Mucosa of stomach (tissue), 1 donor: Measurements from ENCODE around the gene CHST4.
"Not testable (repeated sequence)": the region's sequence is repeated elsewhere in the genome, so short reads cannot be mapped to it uniquely, and the experiment has no call there.

Source experiments
- H3K27me3 ChIP-seq: one replicate; pipeline ENCODE4 v1.7.0; 2013; ENCODE audit warnings: mild to moderate bottlenecking, low read length; ENCODE audit not compliant: control insufficient read depth, insufficient read depth
- H3K36me3 ChIP-seq: one replicate; pipeline ENCODE4 v1.7.0; 2013; ENCODE audit warnings: low read length; ENCODE audit not compliant: control insufficient read depth, insufficient read depth
- H3K4me1 ChIP-seq: one replicate; pipeline ENCODE4 v1.7.0; 2013; ENCODE audit warnings: mild to moderate bottlenecking, low read length; ENCODE audit not compliant: control insufficient read depth, insufficient read depth
- H3K4me3 ChIP-seq: one replicate; pipeline ENCODE4 v1.7.0; 2013; ENCODE audit warnings: low read length
- H3K9ac ChIP-seq: one replicate; pipeline ENCODE4 v1.7.0; 2013; ENCODE audit warnings: mild to moderate bottlenecking, low read length, moderate library complexity
- H3K9me3 ChIP-seq: one replicate; pipeline ENCODE4 v1.7.0; 2013; ENCODE audit warnings: mild to moderate bottlenecking, low read length, moderate library complexity; ENCODE audit not compliant: control insufficient read depth
- donor health status: Pancreatic carcinoma.

Gene CHST4

GRCh38 chr16:71562552-71562951 is 36.3 kb downstream of the CHST4 start:
- H3K4me1 ChIP-seq = peaks cover 6% of the 10 kb centered on the region
- H3K9ac ChIP-seq = no peak overlapping the region
- H3K9me3 ChIP-seq = no peaks in the 10 kb centered on the region
- no peaks in the 10 kb centered on the region for H3K36me3 ChIP-seq
- no peaks in the 10 kb centered on the region for H3K27me3 ChIP-seq
- H3K4me3 ChIP-seq = no peak overlapping the region

- Histone ChIP-seq H3K9me3 (no peaks in the 10 kb centered on the region), H3K4me3 (peak overlapping the region; percentile 67), H3K9ac (peak overlapping the region; percentile 61), H3K4me1 (peaks cover 6% of the 10 kb centered on the region), H3K36me3 (no peaks in the 10 kb centered on the region), H3K27me3 (no peaks in the 10 kb centered on the region)
Observed at GRCh38 chr16:71564335-71564967, 38.2 kb downstream of the CHST4 start.

GRCh38 chr16:71565812-71566700 is 39.8 kb downstream of the CHST4 start:
- peaks cover 6% of the 10 kb centered on the region for H3K4me1 ChIP-seq
- no peak overlapping the region for H3K4me3 ChIP-seq
- no peaks in the 10 kb centered on the region for H3K9me3 ChIP-seq
- no peaks in the 10 kb centered on the region for H3K36me3 ChIP-seq
- no peaks in the 10 kb centered on the region for H3K27me3 ChIP-seq
- H3K9ac ChIP-seq = no peak overlapping the region

- Histone ChIP-seq H3K27me3 (no peaks in the 10 kb centered on the region), H3K4me1 (peaks cover 6% of the 10 kb centered on the region), H3K4me3 (no peak overlapping the region), H3K36me3 (no peaks in the 10 kb centered on the region), H3K9me3 (no peaks in the 10 kb centered on the region), H3K9ac (no peak overlapping the region)
Observed at GRCh38 chr16:71567931-71568330, 41.7 kb downstream of the CHST4 start.

GRCh38 chr16:71568551-71568950 is 42.3 kb downstream of the CHST4 start:
- Histone ChIP-seq H3K4me1 (peaks cover 6% of the 10 kb centered on the region), H3K4me3 (no peak overlapping the region), H3K9ac (no peak overlapping the region), H3K36me3 (no peaks in the 10 kb centered on the region), H3K9me3 (no peaks in the 10 kb centered on the region), H3K27me3 (no peaks in the 10 kb centered on the region)

- Histone ChIP-seq H3K4me3 (no peak overlapping the region), H3K36me3 (no peaks in the 10 kb centered on the region), H3K27me3 (no peaks in the 10 kb centered on the region), H3K4me1 (peaks cover 6% of the 10 kb centered on the region), H3K9ac (no peak overlapping the region), H3K9me3 (no peaks in the 10 kb centered on the region)
Observed at GRCh38 chr16:71569621-71570020, 43.4 kb downstream of the CHST4 start.

GRCh38 chr16:71570144-71570543 is 43.9 kb downstream of the CHST4 start:
- peaks cover 6% of the 10 kb centered on the region for H3K4me1 ChIP-seq
- H3K27me3 ChIP-seq = no peaks in the 10 kb centered on the region
- no peaks in the 10 kb centered on the region for H3K9me3 ChIP-seq
- H3K4me3 ChIP-seq = no peak overlapping the region
- H3K36me3 ChIP-seq = no peaks in the 10 kb centered on the region
- no peak overlapping the region for H3K9ac ChIP-seq

GRCh38 chr16:71572497-71573116 is 46.4 kb downstream of the CHST4 start:
- Histone ChIP-seq H3K4me1 (no peaks in the 10 kb centered on the region), H3K27me3 (no peaks in the 10 kb centered on the region), H3K4me3 (no peak overlapping the region), H3K36me3 (no peaks in the 10 kb centered on the region), H3K9ac (no peak overlapping the region), H3K9me3 (no peaks in the 10 kb centered on the region)

- Histone ChIP-seq H3K4me3 (no peak overlapping the region), H3K9ac (no peak overlapping the region)
Observed at GRCh38 chr16:71573387-71574094, 47.3 kb downstream of the CHST4 start.

GRCh38 chr16:71574702-71575101 is 48.5 kb downstream of the CHST4 start:
- Histone ChIP-seq H3K27me3 (no peaks in the 10 kb centered on the region), H3K4me1 (no peaks in the 10 kb centered on the region), H3K4me3 (no peak overlapping the region), H3K9ac (no peak overlapping the region), H3K9me3 (no peaks in the 10 kb centered on the region), H3K36me3 (no peaks in the 10 kb centered on the region)

More at GRCh38 chr16:71573387-71574094, 47.3 kb downstream of the CHST4 start:
- Histone ChIP-seq H3K4me1 (no peaks in the 10 kb centered on the region), H3K9me3 (no peaks in the 10 kb centered on the region), H3K27me3 (no peaks in the 10 kb centered on the region), H3K36me3 (no peaks in the 10 kb centered on the region)

GRCh38 chr16:71576971-71577370 is 50.7 kb downstream of the CHST4 start, which contains the start of gene TAT:
TSS of gene TAT (minus strand) at chr16:71577092. CDS start at chr16:71576415, 677 bp downstream.
- no peaks in the 10 kb centered on the region for H3K27me3 ChIP-seq
- H3K36me3 ChIP-seq = no peaks in the 10 kb centered on the region
- no peaks in the 10 kb centered on the region for H3K9me3 ChIP-seq
- H3K9ac ChIP-seq = no peak within 1 kb of the TSS
- H3K4me1 ChIP-seq = no peaks in the 10 kb centered on the region
- H3K4me3 ChIP-seq = no peak within 1 kb of the TSS

- not testable (repeated sequence) for H3K36me3 ChIP-seq, H3K9ac ChIP-seq, H3K4me1 ChIP-seq, H3K9me3 ChIP-seq, H3K27me3 ChIP-seq, H3K4me3 ChIP-seq
Observed at GRCh38 chr16:71582553-71582848, 56.3 kb downstream of the CHST4 start.
